NCI-H128 (cell line): Measurements from ENCODE around the gene CDH20.
A peak's percentile ranks its signal among the peaks of the same experiment; 100 is the strongest.

ENCODE experiments used
- DNase-seq: peaks from one replicate; lab custom pipeline; 2025; ENCODE audit not compliant: unreplicated experiment; lab: John Stamatoyannopoulos, UW

CDH20 gene

GRCh38 chr18:61420218-61420885 is 87.1 kb downstream of the CDH20 start:
- no peak for DNase-seq

GRCh38 chr18:61426492-61427053 is 93.3 kb downstream of the CDH20 start:
- DNase-seq, result no peak

GRCh38 chr18:61428266-61428665 is 95.0 kb downstream of the CDH20 start:
- DNase-seq, result no peak

GRCh38 chr18:61432590-61432989 is 99.4 kb downstream of the CDH20 start:
- no peak for DNase-seq

- DNase-seq, result no peak
Measured at GRCh38 chr18:61435064-61435652, 101.9 kb downstream of the CDH20 start.

- no peak for DNase-seq
Measured at GRCh38 chr18:61443081-61443725, 110.0 kb downstream of the CDH20 start.

- DNase-seq, result no peak
Measured at GRCh38 chr18:61448316-61448715, 115.1 kb downstream of the CDH20 start.

- DNase-seq, result no peak
Measured at GRCh38 chr18:61459896-61460648, 126.8 kb downstream of the CDH20 start.

GRCh38 chr18:61464551-61465142 is 131.4 kb downstream of the CDH20 start:
- DNase-seq, result no peak

- no peak for DNase-seq
Measured at GRCh38 chr18:61466736-61467135, 133.5 kb downstream of the CDH20 start.

GRCh38 chr18:61470031-61470674 is 136.9 kb downstream of the CDH20 start:
- no peak for DNase-seq

GRCh38 chr18:61471541-61471940 is 138.3 kb downstream of the CDH20 start:
- DNase-seq, result no peak

GRCh38 chr18:61471942-61472341 is 138.7 kb downstream of the CDH20 start:
- DNase-seq, result no peak

GRCh38 chr18:61474341-61474740 is 141.1 kb downstream of the CDH20 start:
- no peak for DNase-seq

- no peak for DNase-seq
Measured at GRCh38 chr18:61474918-61475317, 141.7 kb downstream of the CDH20 start.

- no peak for DNase-seq
Measured at GRCh38 chr18:61475931-61476330, 142.7 kb downstream of the CDH20 start.

- DNase-seq, result no peak
Measured at GRCh38 chr18:61489334-61489733, 156.1 kb downstream of the CDH20 start.

- no peak for DNase-seq
Measured at GRCh38 chr18:61496374-61496773, 163.1 kb downstream of the CDH20 start.

- DNase-seq, result no peak
Measured at GRCh38 chr18:61497422-61497821, 164.2 kb downstream of the CDH20 start.

- DNase-seq, result peak; percentile 41
Measured at GRCh38 chr18:61502472-61502871, 169.2 kb downstream of the CDH20 start.

GRCh38 chr18:61503688-61504087 is 170.5 kb downstream of the CDH20 start:
- no peak for DNase-seq
